Caco-2 (cell line): ENCODE results near the gene ARMH1. TPM values are rescaled to one million over a fixed set of nuclear protein-coding genes. Genes with fewer than 3 reads are reported as not detected.

ENCODE experiments used
- BruUV-seq: library from RNA; stranded (reverse); fragments of 400-500 nt; replicated peaks from 2 replicates; lab custom pipeline; 2021; lab: Mats Ljungman, UMichigan
- CTCF ChIA-PET: fragments of 300-600 bp; sonication (Branson Sonifier 250); formaldehyde crosslinking; loops from one replicate; lab custom pipeline; 2022; ENCODE audit warnings: antibody characterized with exemption; lab: Charles Lee
- POLR2A ChIA-PET: fragments of 300-600 bp; sonication (Branson Sonifier 250); formaldehyde crosslinking; loops from one replicate; lab custom pipeline; 2022; ENCODE audit warnings: antibody characterized with exemption; lab: Charles Lee
- DNase-seq, 2 experiments: peaks; one replicate each; pipeline versions ENCODE4 v3.0.0 to v3.0.0-alpha.2; 2020 to 2022
- H3K27me3 ChIP-seq: replicated peaks from 2 replicates; pipeline ENCODE4 v1.6.0; 2011; ENCODE audit warnings: low read length; ENCODE audit not compliant: control insufficient read depth, insufficient read depth
- H3K36me3 ChIP-seq: 2 replicates; pipeline ENCODE4 v1.5.1; 2011; ENCODE audit warnings: low read length; ENCODE audit not compliant: control insufficient read depth, insufficient read depth
- H3K4me1 ChIP-seq: fragments of 250-450 bp; sonication (Bioruptor Pico); 2 replicates; pipeline ENCODE4 v1.5.1; 2020; ENCODE audit warnings: mild to moderate bottlenecking
- H3K4me3 ChIP-seq: 2 replicates; pipeline ENCODE4 v1.5.1; 2011; ENCODE audit warnings: low read depth, mild to moderate bottlenecking, control low read depth, low read length
- H3K9me3 ChIP-seq: fragments of 250-450 bp; sonication (Bioruptor Pico); 2 replicates; pipeline ENCODE4 v1.5.1; 2020; ENCODE audit warnings: mild to moderate bottlenecking, moderate library complexity
- H3K27ac Mint-ChIP-seq: one replicate; pipeline ENCODE4 v1.8.0; 2022; ENCODE audit warnings: mixed read lengths; ENCODE audit not compliant: unreplicated experiment
- H3K27me3 Mint-ChIP-seq: one replicate; pipeline ENCODE4 v1.8.0; 2022; ENCODE audit warnings: mixed read lengths; ENCODE audit not compliant: insufficient read depth, unreplicated experiment
- H3K36me3 Mint-ChIP-seq: one replicate; pipeline ENCODE4 v1.8.0; 2022; ENCODE audit warnings: mild to moderate bottlenecking, mixed read lengths; ENCODE audit not compliant: insufficient read depth, unreplicated experiment
- H3K4me1 Mint-ChIP-seq: one replicate; pipeline ENCODE4 v1.8.0; 2022; ENCODE audit warnings: low read depth, mixed read lengths; ENCODE audit not compliant: unreplicated experiment
- H3K4me3 Mint-ChIP-seq: one replicate; pipeline ENCODE4 v1.8.0; 2022; ENCODE audit warnings: mild to moderate bottlenecking, moderate library complexity, mixed read lengths; ENCODE audit not compliant: unreplicated experiment
- H3K9me3 Mint-ChIP-seq: one replicate; pipeline ENCODE4 v1.8.0; 2022; ENCODE audit warnings: mixed read lengths; ENCODE audit not compliant: unreplicated experiment
- CTCF ChIP-seq, 2 experiments: fragments of 200-600 bp in 1 of 2; IDR thresholded peaks; 1 replicate in 1 of 2; 2 replicates in 1 of 2; pipeline versions ENCODE4 v1.5.1 to v1.8.0; 2011 to 2022; ENCODE audit warnings: antibody characterized with exemption in 1 of 2, control low read depth in 1 of 2, inconsistent platforms in 1 of 2, low read depth in 1 of 2, low read length in 1 of 2, mild to moderate bottlenecking in 1 of 2, moderate library complexity in 1 of 2; ENCODE audit not compliant: insufficient read depth in 1 of 2, severe bottlenecking in 1 of 2, unreplicated experiment in 1 of 2
- intact Hi-C: fragments of 100-400 bp; cut with micrococcal nuclease; formaldehyde crosslinking; loops from one replicate; pipeline ENCODE4 v1.10.0; 2022; ENCODE audit not compliant: unreplicated experiment
- total RNA-seq: library from RNA; stranded (reverse); gene quantifications from 2 replicates; pipeline ENCODE4 v1.2.3, GENCODE V29; 2022

ARMH1 gene
- total RNA-seq, 1 experiment from 2014 or later: not detected

- no peak overlapping the region for H3K27ac Mint-ChIP-seq
- peaks cover 11% of the 10 kb centered on the region for H3K36me3 Mint-ChIP-seq
- Histone ChIP-seq H3K4me3 (no peak overlapping the region), H3K36me3 (no peaks in the 10 kb centered on the region), H3K4me1 (no peaks in the 10 kb centered on the region), H3K9me3 (no peaks in the 10 kb centered on the region), H3K27me3 (no peaks in the 10 kb centered on the region)
- DNase-seq: no peak
- TF ChIP-seq CTCF (IDR thresholded peaks at IDR 0.05; ENCODE audit: insufficient read depth in 1 of 2, low read depth in 1 of 2, low read length in 1 of 2, severe bottlenecking in 1 of 2, unreplicated experiment in 1 of 2): no peak
- H3K27me3 Mint-ChIP-seq: no peaks in the 10 kb centered on the region
- H3K4me1 Mint-ChIP-seq: peaks cover 12% of the 10 kb centered on the region
- intact Hi-C loops: no loop called here
- ChIA-PET POLR2A (no interaction called here), CTCF (no interaction called here)
- no peaks in the 10 kb centered on the region for H3K9me3 Mint-ChIP-seq
- H3K4me3 Mint-ChIP-seq: no peak overlapping the region
- no TSS peak for BruUV-seq
Observed at GRCh38 chr1:44724955-44725698, 50.6 kb downstream of the ARMH1 start.

DNA sequence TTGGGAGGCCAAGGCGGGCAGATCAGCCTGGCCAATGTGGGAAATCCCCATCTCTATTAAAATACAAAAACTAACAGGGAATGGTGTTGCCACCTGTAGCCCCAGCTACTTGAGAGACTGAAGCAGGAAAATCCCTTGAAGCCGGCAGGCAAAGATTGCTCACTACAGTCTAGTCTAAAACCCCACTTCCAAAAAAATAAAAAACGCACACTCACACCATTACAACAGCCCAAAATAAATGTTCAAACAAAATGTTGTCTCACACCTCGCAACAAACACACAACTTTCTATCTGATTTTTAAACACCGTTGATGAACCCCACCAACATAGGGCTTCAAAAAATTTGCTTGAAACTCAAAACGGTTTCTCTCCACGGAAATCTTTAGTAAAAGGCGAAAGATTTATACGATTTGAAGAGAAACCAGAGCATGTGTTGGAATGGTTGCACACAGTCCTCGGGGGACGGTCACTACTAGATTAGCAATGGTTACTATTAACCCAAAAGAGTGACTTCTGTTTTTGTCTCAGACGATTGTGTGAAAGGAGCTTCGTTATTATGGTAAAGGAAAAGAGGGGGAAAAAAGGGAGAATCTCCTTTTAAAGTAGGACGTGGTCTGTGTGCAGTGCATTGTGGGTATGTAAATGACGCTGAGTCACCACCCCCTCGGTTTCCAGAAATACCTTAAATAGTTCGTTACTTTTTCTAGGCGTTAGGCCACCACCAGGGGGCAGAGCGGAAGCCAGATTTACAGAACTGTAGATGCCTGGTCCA, 56.4 kb downstream of the ARMH1 start, which contains the start of gene RNU5D-1:
RNU5D-1 (minus strand) TSS at position 430 of the 772 bp plus-strand sequence.
- H3K4me1 Mint-ChIP-seq: peaks cover 12% of the 10 kb centered on the region
- H3K27ac Mint-ChIP-seq: peak within 1 kb of the TSS; percentile 99
- no peaks in the 10 kb centered on the region for H3K4me1 ChIP-seq
- TSS peak; percentile 100 for BruUV-seq
- CTCF ChIA-PET: interaction anchor here (0.6 to 1.4 kb wide), 6 partner anchors 9 to 251 kb away, joined by 3 to 5 read pairs (median 4); partner anchors contain the start of gene PLK3
- TF ChIP-seq CTCF (IDR thresholded peaks at IDR 0.05; ENCODE audit: insufficient read depth in 1 of 2, low read depth in 1 of 2, low read length in 1 of 2, severe bottlenecking in 1 of 2, unreplicated experiment in 1 of 2): peak; percentile 69 to 78
- H3K27me3 Mint-ChIP-seq: no peaks in the 10 kb centered on the region
- peak within 1 kb of the TSS; percentile 59 for H3K4me3 Mint-ChIP-seq
- intact Hi-C loops: loop anchor here (1.0 to 5.0 kb wide), 3 partner anchors 8 to 89 kb away; partner anchors contain the start of gene KIF2C
- H3K27me3 ChIP-seq: no peaks in the 10 kb centered on the region
- peaks cover 14% of the 10 kb centered on the region for H3K36me3 Mint-ChIP-seq
- H3K9me3 Mint-ChIP-seq: no peaks in the 10 kb centered on the region
- peak; percentile 90 for DNase-seq
- H3K9me3 ChIP-seq: no peaks in the 10 kb centered on the region
- H3K36me3 ChIP-seq: no peaks in the 10 kb centered on the region
- peak within 1 kb of the TSS; percentile 18; the same call in 1 of the 2 replicates for H3K4me3 ChIP-seq
- POLR2A ChIA-PET: interaction anchor here (0.6 to 1.7 kb wide), 9 partner anchors 9 to 572 kb away, joined by 3 to 46 read pairs (median 7); partner anchors contain the start of genes ARMH1, HECTD3, RPS8 and TMEM53

GRCh38 chr1:44733365-44733764, 58.9 kb downstream of the ARMH1 start:
- peaks cover 9% of the 10 kb centered on the region for H3K9me3 Mint-ChIP-seq
- no peak overlapping the region for H3K4me3 ChIP-seq
- no peak for DNase-seq
- intact Hi-C loops: loop anchor here (5.0 kb wide), 1 partner anchor 59 kb away; no protein-coding TSS in a partner anchor
- no peaks in the 10 kb centered on the region for H3K27me3 Mint-ChIP-seq
- CTCF ChIA-PET: interaction anchor here (0.7 kb wide), 1 partner anchor 90 kb away, joined by 4 read pairs; no protein-coding TSS in a partner anchor
- TF ChIP-seq CTCF (IDR thresholded peaks at IDR 0.05; ENCODE audit: insufficient read depth in 1 of 2, low read depth in 1 of 2, low read length in 1 of 2, severe bottlenecking in 1 of 2, unreplicated experiment in 1 of 2): no peak
- H3K27ac Mint-ChIP-seq: no peak overlapping the region
- H3K4me3 Mint-ChIP-seq: no peak overlapping the region
- POLR2A ChIA-PET: interaction anchor here (1.1 kb wide), 1 partner anchor 16 kb away, joined by 4 read pairs; no protein-coding TSS in a partner anchor
- peaks cover 14% of the 10 kb centered on the region for H3K36me3 Mint-ChIP-seq
- BruUV-seq: no TSS peak
- no peaks in the 10 kb centered on the region for H3K4me1 Mint-ChIP-seq
- no peaks in the 10 kb centered on the region for H3K36me3 ChIP-seq
- H3K27me3 ChIP-seq: no peaks in the 10 kb centered on the region
- H3K9me3 ChIP-seq: no peaks in the 10 kb centered on the region
- no peaks in the 10 kb centered on the region for H3K4me1 ChIP-seq
